ENCODE results near the gene GALR2. TPM values are rescaled to one million over a fixed set of nuclear protein-coding genes. Genes with fewer than 3 reads are reported as not detected.
"Not testable (repeated sequence)": the region's sequence is repeated elsewhere in the genome, so short reads cannot be mapped to it uniquely, and the experiment has no call there.

GALR2 gene
- polyA plus RNA-seq, 4 donors, result 0.14 to 1.2 (median 0.38) TPM; not detected in 1

GRCh38 chr17:76049836-76050537, 24.6 kb upstream of the GALR2 start:
- DNase-seq (ENCODE audit: low read depth in 4 of 4, low spot score in 3 of 4), result no peak

GRCh38 chr17:76050538-76051467, 23.8 kb upstream of the GALR2 start:
- no peak for DNase-seq (ENCODE audit: low read depth in 4 of 4, low spot score in 3 of 4)

- DNase-seq (ENCODE audit: low read depth in 4 of 4, low spot score in 3 of 4), result no peak
These were observed 23.0 kb upstream of the GALR2 start for GRCh38 chr17:76051561-76051960.

GRCh38 chr17:76053246-76054111, 21.1 kb upstream of the GALR2 start:
- DNase-seq (ENCODE audit: low read depth in 4 of 4, low spot score in 3 of 4), result no peak

- no peak for DNase-seq (ENCODE audit: low read depth in 4 of 4, low spot score in 3 of 4)
These were observed 20.5 kb upstream of the GALR2 start for GRCh38 chr17:76054112-76054476.

- DNase-seq (ENCODE audit: low read depth in 4 of 4, low spot score in 3 of 4), result no peak
These were observed 17.7 kb upstream of the GALR2 start for GRCh38 chr17:76056882-76057281.

GRCh38 chr17:76058264-76058663, 16.3 kb upstream of the GALR2 start:
- DNase-seq (ENCODE audit: low read depth in 4 of 4, low spot score in 3 of 4), result not testable (repeated sequence)

GRCh38 chr17:76063875-76064546, 10.6 kb upstream of the GALR2 start:
- no peak for DNase-seq (ENCODE audit: low read depth in 4 of 4, low spot score in 3 of 4)

GRCh38 chr17:76065775-76066174, 8.8 kb upstream of the GALR2 start:
- DNase-seq (ENCODE audit: low read depth in 4 of 4, low spot score in 3 of 4), result no peak

GRCh38 chr17:76071531-76072147, 2.9 kb upstream of the GALR2 start:
- no peak for DNase-seq (ENCODE audit: low read depth in 4 of 4, low spot score in 3 of 4)

GRCh38 chr17:76072148-76072858, 2.3 kb upstream of the GALR2 start, which contains the start of gene SRP68:
Gene SRP68, minus strand, starts transcription at chr17:76072517. Its CDS starts 26 bp downstream, at chr17:76072491.
- peak; percentile 79 to 85 (median 81) for DNase-seq (ENCODE audit: low read depth in 4 of 4, low spot score in 3 of 4)

- no peak for DNase-seq (ENCODE audit: low read depth in 4 of 4, low spot score in 3 of 4)
These were observed 974 bp downstream of the GALR2 start for GRCh38 chr17:76075364-76076145.

- DNase-seq (ENCODE audit: low read depth in 4 of 4, low spot score in 3 of 4), result no peak
These were observed 1.7 kb downstream of the GALR2 start for GRCh38 chr17:76076146-76076764.

- DNase-seq (ENCODE audit: low read depth in 4 of 4, low spot score in 3 of 4), result no peak
These were observed 2.4 kb downstream of the GALR2 start for GRCh38 chr17:76076765-76077583.

- DNase-seq (ENCODE audit: low read depth in 4 of 4, low spot score in 3 of 4), result no peak
These were observed 3.1 kb downstream of the GALR2 start for GRCh38 chr17:76077584-76078110.

- not testable (repeated sequence) for DNase-seq (ENCODE audit: low read depth in 4 of 4, low spot score in 3 of 4)
These were observed 3.8 kb downstream of the GALR2 start for GRCh38 chr17:76078370-76078769.
